NCI-H526 treated with DMSO at 0.1 percent for 48 hours (cell line): ENCODE data around the gene C22orf23.
"Not testable (repeated sequence)": the region's sequence is repeated elsewhere in the genome, so short reads cannot be mapped to it uniquely, and the experiment has no call there.

Source experiments
- DNase-seq: peaks from one replicate; lab custom pipeline; 2025; lab: John Stamatoyannopoulos, UW

The C22orf23 gene

DNA sequence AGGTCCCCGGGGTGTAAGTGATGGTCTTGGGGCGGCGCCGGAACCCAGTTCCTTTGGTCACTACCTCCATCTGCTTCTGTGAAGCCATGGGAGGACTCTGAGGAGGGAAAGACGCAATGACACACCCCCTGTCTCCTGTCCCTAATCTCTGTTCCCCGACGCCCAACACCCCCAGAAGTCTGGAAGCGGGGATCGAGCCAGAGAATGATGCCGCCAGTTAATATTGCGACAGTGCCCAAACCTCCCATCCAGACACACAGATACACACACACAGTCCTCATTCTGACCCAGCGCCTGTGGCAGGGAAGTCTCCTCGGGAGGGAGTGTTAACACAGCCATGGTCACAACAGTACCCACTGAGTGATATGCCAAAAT lies 352 bp downstream of the C22orf23 start:
- no peak for DNase-seq

- DNase-seq: not testable (repeated sequence)
These were observed 772 bp downstream of the C22orf23 start for GRCh38 chr22:37952629-37953028.

- DNase-seq: no peak
These were observed 2.1 kb downstream of the C22orf23 start for GRCh38 chr22:37951305-37951704.

GRCh38 chr22:37947142-37947795 lies 6.1 kb downstream of the C22orf23 start:
- not testable (repeated sequence) for DNase-seq

- not testable (repeated sequence) for DNase-seq
These were observed 9.0 kb downstream of the C22orf23 start for GRCh38 chr22:37944423-37944822.

DNA sequence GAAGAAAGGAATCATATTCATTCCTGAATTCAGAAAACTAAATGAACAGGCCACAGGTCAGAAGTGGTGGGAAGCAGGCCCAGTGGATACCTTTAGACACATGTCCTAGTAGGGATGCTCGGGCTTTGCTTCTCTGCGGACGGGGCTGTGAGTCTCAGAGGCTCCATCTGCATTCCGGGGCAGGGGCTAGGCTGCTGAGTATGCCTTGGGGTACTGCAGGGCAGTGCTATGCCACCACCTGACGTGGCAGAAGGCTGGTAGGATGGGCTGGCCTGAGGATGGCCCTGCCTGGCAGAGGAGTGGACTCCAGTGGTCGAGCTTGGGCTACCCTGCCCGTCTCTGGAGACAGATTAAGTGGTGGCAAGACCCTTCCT lies 9.6 kb downstream of the C22orf23 start:
- no peak for DNase-seq

DNA sequence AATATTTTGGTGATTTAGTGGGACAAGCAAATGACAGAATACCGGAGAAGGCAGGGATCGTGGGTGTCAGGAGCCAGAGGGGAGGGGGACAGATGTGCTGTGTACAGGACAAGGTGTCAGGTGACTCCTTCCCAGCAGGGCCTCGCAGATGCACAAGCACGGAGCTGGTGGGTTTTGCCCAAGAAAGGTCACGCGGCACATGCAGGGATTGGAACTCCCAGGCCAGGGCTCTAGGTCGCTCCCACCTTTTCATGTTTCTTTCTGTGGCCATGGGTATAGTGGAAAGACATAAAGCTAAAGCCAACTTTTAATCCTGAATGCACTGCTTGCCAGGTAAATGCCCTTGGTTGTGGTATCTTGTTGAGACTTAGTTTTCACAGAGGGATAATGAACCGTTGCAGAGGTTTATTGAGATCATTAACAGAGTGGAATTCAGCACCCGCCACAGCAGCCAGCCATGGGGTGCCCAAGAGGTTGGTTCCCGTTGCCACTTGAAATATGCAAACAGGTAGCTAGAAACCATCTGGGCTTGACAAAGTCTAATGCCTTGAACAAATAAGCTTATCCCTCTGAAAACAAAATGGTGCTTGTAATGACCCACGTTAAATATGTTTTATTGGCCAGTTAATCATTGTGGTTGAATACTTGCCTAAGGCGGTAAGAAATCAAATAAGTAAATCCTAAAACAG lies 10.1 kb downstream of the C22orf23 start:
- DNase-seq: no peak

GRCh38 chr22:37942133-37942532 lies 11.3 kb downstream of the C22orf23 start:
- DNase-seq: no peak

DNA sequence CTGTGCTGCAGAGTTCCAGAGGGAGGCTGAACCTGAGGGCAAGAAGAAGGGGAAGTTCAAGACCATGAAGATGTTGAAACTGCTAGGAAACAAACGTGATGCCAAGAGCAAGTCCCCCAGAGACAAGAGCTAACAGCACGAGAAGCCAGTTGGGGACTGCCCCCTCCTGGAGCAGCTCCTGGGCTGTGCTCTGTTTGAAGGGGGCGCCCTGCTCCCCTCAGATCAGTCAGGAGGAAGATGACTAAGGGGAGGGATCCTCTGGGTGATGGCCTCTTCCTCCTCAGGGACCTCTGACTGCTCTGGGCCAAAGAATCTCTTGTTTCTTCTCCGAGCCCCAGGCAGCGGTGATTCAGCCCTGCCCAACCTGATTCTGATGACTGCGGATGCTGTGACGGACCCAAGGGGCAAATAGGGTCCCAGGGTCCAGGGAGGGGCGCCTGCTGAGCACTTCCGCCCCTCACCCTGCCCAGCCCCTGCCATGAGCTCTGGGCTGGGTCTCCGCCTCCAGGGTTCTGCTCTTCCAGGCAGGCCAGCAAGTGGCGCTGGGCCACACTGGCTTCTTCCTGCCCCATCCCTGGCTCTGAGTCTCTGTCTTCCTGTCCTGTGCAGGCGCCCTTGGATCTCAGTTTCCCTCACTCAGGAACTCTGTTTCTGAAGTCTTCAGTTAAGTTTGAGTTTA lies 12.6 kb downstream of the C22orf23 start:
- no peak for DNase-seq

GRCh38 chr22:37933711-37934376 lies 19.6 kb downstream of the C22orf23 start:
- peak; percentile 7 for DNase-seq

DNA sequence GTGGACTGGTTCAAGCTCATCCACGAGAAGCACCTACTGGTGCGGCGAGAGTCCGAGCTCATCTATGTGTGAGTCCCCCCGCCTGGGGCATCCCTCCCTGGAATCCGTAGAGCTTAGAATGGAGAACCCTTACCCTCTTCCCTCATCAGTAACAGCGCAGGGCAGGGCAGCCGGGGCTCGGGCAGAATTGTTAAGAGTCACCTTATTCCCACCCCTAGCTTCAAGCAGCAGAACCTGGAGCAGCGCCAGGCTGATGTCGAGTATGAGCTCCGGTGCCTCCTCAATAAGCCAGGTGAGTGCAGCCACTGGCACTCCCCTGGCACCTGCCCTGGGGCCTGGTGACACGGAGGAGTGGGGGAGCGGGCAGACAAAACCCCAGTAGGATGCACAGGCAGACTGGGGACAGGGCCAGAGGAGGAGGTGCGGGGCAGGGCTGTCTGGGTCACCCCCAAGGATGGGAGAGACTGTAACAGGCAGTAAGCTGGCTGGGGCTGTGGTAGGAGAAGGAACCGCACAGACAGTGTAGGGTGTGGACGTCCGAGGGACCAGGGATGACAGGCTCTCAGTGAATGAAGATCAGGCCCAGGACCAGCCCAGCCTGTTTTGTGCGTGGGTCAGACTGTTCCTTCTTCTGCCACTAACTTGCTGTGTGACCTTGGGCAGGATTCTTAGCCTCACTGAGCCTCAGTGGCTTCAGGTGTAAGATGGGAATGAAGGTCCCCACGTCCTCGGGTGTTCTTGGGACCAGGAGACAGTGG lies 20.4 kb downstream of the C22orf23 start:
- DNase-seq: no peak

DNA sequence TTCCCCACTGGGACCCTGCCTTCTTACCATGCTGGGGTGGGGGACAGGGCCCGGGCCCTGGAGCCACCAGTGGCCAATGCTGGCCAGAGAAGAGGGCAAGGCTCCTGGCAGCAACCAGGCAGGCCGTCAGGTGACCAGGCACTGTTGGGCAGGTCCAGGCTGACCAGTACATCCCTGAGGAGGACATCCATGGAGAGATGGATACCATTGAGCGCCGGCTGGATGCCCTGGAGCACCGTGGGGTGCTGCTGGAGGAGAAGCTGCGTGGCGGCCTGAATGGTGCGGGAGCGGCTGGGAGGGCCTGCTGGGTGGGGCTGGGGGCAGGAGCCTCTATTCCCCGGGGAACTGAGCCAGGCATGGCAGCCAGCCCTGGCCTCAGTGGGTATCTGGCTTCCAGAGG lies 21.0 kb downstream of the C22orf23 start:
- no peak for DNase-seq

GRCh38 chr22:37931893-37932389 lies 21.5 kb downstream of the C22orf23 start:
- DNase-seq: no peak

DNA sequence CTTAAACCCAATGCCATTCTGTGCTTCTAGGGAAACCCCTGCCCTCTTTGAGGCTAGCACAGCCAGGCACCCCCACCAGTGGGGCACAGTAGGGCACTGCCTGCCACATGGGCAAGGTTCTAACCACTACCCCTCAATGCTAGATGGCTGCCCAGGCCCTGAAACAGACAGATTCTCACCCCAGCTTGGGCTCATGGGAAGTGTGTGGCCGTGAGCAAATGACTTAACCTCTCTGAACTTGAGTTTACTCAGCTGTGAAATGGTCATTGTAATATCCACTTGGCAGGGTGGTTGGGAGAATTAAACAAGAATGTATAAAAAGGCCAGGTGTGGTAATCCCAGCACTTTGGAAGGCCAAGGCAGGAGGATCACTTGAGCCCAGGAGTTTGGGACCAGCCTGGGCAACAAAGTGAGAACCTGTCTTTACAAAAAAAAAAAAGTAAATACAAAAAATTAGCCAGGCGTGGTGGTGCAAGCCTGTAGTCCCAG lies 22.4 kb downstream of the C22orf23 start:
- DNase-seq: no peak

DNA sequence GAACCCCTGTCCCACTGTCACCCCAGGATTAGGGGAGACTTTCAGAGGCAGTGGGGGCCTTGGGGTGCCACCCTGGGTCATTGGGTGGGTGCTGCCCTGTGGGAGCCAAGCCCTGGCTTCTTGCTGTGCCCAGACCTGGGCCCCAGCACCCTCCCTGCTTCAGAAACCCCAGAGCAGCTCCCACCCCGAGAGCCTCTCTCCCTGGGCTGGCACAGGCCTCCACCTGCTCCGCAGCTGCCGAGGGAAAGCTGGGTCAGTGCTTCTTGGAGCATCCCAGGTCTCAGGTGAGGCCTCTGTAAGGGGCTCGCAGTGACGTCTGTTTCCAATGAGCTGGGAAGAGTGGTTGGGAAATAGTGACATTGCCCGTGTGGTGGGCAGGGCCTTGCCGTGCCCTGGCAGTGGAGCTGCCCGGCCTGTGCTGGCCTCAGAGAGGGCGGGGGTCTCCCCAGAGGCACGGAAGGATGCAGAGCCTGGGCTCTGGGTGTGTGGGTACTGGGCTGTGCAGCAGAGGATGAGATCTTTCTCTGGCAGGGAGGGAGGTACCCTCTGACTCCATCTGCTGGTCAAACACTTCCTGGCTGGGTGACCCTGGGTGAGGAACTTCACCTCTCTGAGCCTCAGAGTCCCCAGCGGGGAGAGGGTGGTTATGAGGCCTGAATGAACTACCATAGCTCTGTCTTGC lies 23.0 kb downstream of the C22orf23 start:
- no peak for DNase-seq

DNA sequence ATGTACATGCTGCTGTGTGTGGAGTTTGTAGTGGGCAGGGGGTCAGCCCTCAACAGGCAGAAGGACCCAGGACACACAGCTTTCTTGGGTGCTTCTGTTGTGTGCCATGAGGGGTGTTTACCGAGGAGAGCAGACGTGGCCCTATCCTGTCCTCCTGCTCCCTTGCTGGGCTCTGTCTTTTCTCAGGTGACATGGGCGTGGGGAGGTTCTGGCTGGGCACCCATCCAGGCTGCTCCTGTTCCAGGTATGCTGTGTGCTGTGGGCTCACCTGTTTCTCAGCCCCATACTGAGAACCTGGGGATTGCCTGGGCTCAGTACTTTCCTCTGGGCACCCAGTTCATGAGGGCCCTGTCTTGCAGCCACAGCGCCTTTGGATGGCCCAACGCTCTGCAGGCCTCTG lies 24.0 kb downstream of the C22orf23 start:
- no peak for DNase-seq

DNA sequence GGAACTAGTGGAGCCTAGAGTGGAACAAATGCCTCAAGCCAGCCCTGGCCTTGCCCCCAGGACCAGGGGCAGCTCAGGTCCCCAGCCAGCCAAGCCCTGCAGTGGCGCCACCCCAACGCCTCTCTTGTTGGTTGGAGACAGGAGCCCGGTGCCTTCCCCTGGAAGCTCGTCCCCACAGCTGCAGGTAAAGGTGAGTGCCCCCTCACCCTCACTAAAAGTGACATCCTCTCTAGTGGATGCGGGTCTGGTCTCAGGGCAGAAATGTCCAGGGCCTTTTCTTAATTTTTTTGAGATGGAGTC lies 25.8 kb downstream of the C22orf23 start:
- DNase-seq: no peak

DNA sequence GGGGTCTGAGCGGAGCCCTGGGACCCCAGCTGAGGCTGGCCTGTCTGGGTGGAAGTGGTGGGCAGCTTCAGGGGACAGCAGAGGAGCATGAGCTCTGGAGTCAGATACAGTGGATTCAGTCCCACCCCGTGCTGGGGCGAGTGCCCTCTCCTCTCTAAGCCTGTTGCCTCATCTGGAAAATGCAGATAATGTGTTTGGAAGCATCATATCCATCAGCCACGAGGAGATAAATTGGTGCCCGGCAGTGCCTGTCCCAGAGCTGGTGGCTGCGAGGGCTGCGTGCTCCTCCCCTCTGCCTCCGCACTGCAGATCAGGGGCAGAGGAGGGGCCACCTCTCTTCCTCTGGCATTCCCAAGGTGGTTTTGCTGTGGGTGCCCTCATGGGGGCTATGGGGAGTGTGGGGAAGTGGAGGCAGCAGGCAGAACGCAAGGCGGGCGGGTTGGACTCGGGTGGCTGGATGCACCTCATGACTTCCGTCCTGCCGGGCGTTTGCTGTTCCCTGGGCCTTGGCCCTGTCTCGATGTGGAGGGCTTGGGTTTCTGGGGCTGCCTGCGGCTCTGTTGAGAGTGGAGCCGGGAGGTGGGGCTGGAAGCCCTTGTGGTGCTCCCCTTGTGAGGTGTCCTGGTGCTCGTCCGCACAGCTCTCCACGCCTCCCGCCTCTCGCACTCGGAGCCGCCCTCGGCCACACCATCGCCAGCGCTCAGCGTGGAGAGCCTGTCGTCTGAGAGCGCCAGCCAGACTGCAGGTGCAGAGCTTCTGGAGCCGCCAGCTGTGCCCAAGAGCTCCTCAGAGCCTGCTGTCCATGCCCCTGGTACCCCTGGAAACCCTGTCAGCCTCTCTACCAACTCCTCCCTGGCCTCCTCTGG lies 26.4 kb downstream of the C22orf23 start:
- no peak for DNase-seq

DNA sequence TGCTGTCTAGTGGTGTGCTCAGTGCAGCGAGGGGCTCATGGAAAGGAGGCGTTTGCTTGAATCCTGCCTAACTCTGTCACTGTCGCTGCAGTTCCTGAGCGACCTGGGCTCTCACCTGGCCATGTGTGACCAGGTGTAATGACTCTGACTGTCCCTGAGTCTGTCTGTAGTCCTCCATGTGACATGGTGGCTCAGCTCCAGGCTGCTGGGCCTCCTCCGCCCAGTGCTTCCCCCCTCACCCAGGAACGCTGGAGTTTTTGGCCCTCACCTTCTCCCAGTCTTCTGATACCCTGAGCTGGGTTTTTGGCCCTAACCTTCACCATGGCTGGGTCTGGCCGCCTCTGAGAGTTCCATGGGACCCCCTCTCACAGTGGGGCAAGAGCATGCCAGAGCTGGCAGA lies 27.0 kb downstream of the C22orf23 start:
- DNase-seq: no peak

GRCh38 chr22:37925767-37926166 lies 27.6 kb downstream of the C22orf23 start:
- DNase-seq: no peak
